ENCODE data around the gene FAM162A.
"Not testable (repeated sequence)": the region's sequence is repeated elsewhere in the genome, so short reads cannot be mapped to it uniquely, and the experiment has no call there.

Gene FAM162A

GRCh38 chr3:122415104-122415744, 31.2 kb downstream of the FAM162A start:
- DNase-seq (ENCODE audit: extremely low read depth in 1 of 2, low read depth in 1 of 2), result no peak

- peak; percentile 96 to 98 for DNase-seq (ENCODE audit: extremely low read depth in 1 of 2, low read depth in 1 of 2)
Observed at GRCh38 chr3:122415762-122416654, 32.0 kb downstream of the FAM162A start, which contains the start of gene WDR5B. TSS of gene WDR5B (minus strand) at chr3:122416062. CDS start at chr3:122415528, 534 bp downstream.

GRCh38 chr3:122416966-122417365, 33.0 kb downstream of the FAM162A start:
- DNase-seq (ENCODE audit: extremely low read depth in 1 of 2, low read depth in 1 of 2), result no peak

GRCh38 chr3:122421101-122421500, 37.1 kb downstream of the FAM162A start:
- no peak for DNase-seq (ENCODE audit: extremely low read depth in 1 of 2, low read depth in 1 of 2)

- no peak for DNase-seq (ENCODE audit: extremely low read depth in 1 of 2, low read depth in 1 of 2)
Observed at GRCh38 chr3:122421836-122422235, 37.9 kb downstream of the FAM162A start.

- no peak for DNase-seq (ENCODE audit: extremely low read depth in 1 of 2, low read depth in 1 of 2)
Observed at GRCh38 chr3:122427857-122428471, 44.0 kb downstream of the FAM162A start.

GRCh38 chr3:122430371-122430770, 46.4 kb downstream of the FAM162A start:
- no peak for DNase-seq (ENCODE audit: extremely low read depth in 1 of 2, low read depth in 1 of 2)

- DNase-seq (ENCODE audit: extremely low read depth in 1 of 2, low read depth in 1 of 2), result no peak
Observed at GRCh38 chr3:122435950-122436349, 52.0 kb downstream of the FAM162A start.

GRCh38 chr3:122443090-122443489, 59.1 kb downstream of the FAM162A start:
- DNase-seq (ENCODE audit: extremely low read depth in 1 of 2, low read depth in 1 of 2), result no peak

- DNase-seq (ENCODE audit: extremely low read depth in 1 of 2, low read depth in 1 of 2), result not testable (repeated sequence)
Observed at GRCh38 chr3:122443762-122444490, 59.9 kb downstream of the FAM162A start.

- not testable (repeated sequence) for DNase-seq (ENCODE audit: extremely low read depth in 1 of 2, low read depth in 1 of 2)
Observed at GRCh38 chr3:122444491-122444887, 60.5 kb downstream of the FAM162A start.

- not testable (repeated sequence) for DNase-seq (ENCODE audit: extremely low read depth in 1 of 2, low read depth in 1 of 2)
Observed at GRCh38 chr3:122448218-122448617, 64.2 kb downstream of the FAM162A start.

- no peak for DNase-seq (ENCODE audit: extremely low read depth in 1 of 2, low read depth in 1 of 2)
Observed at GRCh38 chr3:122451371-122451770, 67.4 kb downstream of the FAM162A start.

GRCh38 chr3:122456074-122456473, 72.1 kb downstream of the FAM162A start:
- DNase-seq (ENCODE audit: extremely low read depth in 1 of 2, low read depth in 1 of 2), result no peak

GRCh38 chr3:122457706-122458105, 73.7 kb downstream of the FAM162A start:
- DNase-seq (ENCODE audit: extremely low read depth in 1 of 2, low read depth in 1 of 2), result no peak

- no peak for DNase-seq (ENCODE audit: extremely low read depth in 1 of 2, low read depth in 1 of 2)
Observed at GRCh38 chr3:122458992-122459391, 75.0 kb downstream of the FAM162A start.

- DNase-seq (ENCODE audit: extremely low read depth in 1 of 2, low read depth in 1 of 2), result no peak
Observed at GRCh38 chr3:122461806-122462205, 77.8 kb downstream of the FAM162A start.
